GM19099 (cell line): ENCODE measurements around the gene BLOC1S6.

ENCODE experiments used
- POLR2A ChIP-seq: IDR thresholded peaks from 3 replicates; pipeline ENCODE4 v1.6.1; 2011; ENCODE audit warnings: low read depth; ENCODE audit not compliant: insufficient read length; ENCODE audit errors: extremely low read depth

BLOC1S6 gene, protein sequence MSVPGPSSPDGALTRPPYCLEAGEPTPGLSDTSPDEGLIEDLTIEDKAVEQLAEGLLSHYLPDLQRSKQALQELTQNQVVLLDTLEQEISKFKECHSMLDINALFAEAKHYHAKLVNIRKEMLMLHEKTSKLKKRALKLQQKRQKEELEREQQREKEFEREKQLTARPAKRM

DNA sequence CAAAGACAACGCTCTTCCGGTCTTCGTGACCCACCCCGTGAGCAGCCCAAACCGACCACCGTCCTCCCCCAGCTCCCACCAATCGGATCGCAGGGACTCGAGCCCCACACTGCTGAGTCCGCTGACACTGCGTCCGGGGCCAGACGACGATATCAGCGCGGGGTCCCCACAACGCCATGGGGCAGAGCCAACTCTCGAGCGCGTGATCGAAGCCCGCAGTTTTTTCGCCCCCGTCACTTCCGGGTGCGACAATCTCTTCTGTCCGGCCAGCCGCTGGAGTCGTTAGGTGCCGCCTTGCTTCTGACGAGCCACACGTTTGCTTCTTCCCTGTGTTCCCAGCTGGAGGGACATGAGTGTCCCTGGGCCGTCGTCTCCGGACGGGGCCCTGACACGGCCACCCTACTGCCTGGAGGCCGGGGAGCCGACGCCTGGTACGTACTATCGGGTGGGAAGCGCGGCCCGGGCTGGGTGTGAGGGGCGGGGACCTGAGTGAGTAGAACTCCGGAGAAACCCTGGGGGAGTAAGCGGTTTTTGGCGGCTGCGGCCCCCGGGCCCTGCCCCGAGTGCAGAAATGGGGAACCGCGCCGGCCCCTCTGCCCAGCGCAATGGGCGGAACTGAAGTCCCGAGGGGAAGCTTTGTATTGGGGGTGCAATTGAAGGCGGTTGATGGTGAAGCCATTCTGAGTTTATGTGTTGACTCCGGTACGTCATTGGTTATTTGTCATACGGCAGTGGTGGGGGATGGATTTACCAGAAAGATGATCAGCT is at the start of gene BLOC1S6:
Gene BLOC1S6, plus strand, starts transcription at position 285 of the 768 bp plus-strand sequence. Its CDS starts 65 bp downstream, at position 350.
- peak; percentile 95 for TF ChIP-seq POLR2A

DNA sequence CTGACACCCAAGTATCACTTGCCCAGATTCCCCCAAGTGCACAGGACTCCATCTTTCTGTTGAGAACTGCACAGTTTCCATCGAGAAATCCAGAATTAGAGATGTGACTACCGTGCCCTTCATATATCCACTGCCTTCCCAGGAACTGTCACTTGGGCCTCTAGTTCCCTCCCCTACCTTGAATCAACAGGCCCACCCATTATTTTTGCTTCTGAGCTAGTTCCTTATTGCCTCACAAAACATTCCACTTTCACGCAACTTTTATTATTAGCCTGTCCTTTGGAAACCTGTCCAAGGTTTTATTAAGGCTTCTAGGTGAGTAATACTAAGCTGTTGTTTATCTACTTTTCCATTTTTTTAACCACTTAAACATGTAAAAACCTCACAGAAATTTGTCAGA is 47.5 kb upstream of the BLOC1S6 start:
- no peak for TF ChIP-seq POLR2A

DNA sequence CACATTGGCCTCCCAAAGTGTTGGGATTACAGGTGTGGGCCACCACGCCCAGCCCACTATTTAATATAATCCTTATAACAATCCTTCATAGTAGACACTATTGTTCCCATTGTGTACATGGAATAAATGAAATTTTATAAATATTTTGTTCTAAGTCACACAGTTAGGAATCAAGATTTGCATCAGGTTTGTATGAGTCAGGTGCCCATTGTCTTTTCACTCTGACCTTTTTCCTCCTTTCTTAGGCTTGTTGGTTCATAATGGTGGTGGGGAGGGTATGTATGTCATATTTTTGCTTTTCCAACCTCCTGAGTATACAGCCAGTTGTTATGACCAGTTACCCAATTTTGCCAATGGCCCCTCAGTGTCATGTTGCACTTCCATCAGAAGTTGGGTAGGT is 46.6 kb upstream of the BLOC1S6 start:
- TF ChIP-seq POLR2A, result no peak

DNA sequence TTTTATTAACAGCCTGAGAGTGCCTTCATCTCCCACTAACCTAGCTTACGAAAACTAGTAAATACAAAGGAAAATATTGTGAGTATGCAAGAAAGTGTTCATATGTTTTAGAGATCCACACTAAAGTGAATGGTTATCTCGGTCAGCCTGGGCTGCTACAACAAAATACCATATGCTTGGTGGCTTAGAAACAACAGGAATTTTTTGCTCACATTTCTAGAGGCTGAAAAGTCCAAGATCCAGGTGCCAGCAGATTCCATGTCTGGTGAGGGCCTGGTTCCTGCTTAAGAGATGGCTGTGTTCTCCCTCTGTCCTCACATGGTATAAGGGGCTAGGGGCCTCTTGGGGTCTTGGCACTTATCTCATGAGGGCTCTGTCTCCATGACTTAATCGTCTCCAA is 44.1 kb upstream of the BLOC1S6 start:
- no peak for TF ChIP-seq POLR2A

DNA sequence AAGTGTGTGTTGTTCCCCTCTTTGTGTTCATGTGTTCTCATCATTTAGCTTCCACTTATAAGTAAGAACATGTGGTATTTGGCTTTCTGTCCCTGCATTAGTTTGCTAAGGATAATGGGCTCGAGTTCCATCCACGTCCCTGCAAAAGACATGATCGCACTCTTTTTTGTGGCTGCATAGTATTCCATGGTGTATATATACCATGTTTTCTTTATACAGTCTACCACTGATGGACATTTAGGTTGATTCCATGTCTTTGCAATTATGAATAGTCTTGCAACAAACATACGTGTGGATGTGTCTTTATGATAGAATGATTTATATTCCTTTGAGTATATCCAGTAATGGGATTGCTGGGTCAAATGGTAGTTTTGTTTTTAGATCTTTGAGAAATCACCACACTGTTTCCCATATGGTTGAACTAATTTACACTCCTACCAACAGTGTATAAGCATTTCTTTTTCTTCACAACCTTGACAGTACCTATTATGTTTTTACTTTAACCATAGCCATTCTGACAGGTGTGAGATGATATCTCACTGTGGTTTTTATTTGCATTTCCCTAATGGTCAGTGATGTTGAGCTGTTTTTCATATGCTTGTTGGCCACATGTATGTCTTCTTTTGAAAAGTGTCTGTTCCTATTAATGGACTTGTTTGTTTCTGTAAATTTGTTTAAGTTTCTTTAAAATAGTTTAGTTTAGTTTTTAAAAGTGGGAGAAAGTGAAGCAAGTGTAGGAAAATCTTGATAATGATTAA is 42.7 kb upstream of the BLOC1S6 start:
- no peak for TF ChIP-seq POLR2A

DNA sequence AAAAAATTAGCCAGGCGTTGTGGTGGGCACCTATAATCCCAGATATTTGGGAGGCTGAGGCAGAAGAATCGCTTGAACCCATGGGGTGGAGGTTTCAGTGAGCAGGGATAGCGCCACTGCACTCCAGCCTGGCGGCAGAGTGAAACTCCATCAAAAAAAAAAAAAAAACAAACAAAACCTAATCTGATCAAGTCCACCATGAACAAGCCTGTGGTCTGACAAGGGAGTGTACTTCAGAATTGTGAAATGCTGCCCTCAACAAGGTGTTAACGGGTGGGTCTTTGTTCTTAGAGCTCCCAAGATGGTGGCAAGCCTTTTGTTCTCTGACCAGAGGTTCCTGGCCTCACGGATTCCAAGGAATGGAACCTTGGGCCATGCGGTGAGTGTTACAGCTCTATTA is 40.4 kb upstream of the BLOC1S6 start:
- no peak for TF ChIP-seq POLR2A

DNA sequence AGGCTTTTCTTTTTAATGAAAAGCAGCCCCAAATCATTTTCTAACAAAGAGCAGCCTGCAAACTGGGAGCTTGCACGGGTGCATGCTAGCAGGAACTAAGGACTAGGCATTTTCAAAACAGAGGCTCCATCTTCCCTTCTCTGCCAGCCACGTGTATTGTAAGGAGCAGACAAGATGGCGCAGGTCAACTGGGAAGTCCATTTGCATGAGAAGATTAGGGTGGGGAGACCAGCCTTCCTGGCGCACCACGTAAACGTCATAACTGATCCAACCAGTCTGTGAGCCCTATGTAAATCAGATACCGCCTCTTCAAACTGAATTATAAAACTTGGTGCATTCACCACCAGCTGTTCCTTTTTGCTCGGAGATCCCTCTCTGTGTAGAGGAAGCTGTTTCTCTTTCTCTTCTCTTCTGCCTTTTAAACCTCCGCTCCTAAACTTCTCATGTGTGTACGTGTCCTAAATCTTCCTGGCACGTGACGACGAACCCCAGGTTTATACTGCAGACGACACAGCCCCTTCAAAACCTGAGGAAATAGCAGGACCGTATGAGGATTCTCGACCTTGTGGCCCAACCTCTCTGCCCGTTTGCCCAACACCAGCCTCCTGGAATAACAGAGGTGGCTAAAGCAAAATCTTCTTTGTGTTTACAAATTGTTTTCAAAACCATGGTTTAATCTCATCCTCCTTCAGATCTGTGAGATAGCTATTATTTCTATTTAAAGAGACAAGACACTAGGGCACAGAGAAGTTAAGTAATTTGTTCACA is 38.2 kb upstream of the BLOC1S6 start:
- no peak for TF ChIP-seq POLR2A

DNA sequence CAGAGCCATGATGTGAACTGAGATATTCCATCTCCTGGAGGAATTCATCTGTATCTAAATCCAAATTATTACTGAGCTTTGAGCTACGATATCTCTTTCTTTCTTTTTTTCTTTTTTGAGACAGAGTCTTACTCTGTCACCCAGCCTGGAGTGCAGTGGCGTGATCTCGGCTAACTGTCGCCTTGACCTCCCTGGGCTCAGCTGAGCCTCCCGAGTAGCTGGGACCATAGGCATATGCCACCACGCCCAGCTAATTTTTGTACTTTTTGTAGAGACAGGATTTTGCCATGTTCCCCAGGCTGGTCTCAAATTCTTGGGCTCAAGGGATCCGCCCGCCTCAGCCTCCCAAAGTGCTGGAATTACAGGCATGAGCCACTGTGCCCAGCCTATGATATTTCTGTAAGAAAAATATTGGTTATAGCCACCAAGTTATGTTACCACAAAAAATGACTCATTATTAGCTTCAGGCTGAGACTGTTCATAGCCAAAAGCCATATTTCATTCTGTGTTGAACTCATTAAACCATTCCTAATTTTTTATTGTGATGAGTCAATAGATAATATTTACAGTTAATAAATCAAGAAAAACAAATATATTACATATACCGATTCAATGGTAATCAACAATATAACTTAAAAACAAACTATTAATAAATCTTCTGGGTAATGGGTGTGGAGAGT is 37.5 kb upstream of the BLOC1S6 start:
- TF ChIP-seq POLR2A, result no peak

DNA sequence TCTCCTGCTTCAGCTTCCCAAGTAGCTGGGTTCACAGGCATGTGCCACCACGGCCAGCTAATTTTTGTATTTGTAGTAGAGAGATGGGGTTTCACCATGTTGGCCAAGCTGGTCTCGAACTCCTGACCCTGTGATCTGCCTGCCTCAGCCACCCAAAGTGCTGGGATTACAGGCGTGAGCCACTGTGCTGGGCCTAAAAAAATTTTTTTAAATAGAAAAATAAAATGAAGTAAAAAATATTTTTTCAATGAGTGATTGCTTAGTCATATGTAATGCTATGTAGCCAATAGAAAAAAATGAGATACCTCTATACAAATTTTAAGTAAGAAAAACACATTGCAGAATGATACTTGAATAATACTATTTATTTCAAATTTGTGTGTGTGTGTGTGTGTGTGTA is 36.7 kb upstream of the BLOC1S6 start:
- no peak for TF ChIP-seq POLR2A

DNA sequence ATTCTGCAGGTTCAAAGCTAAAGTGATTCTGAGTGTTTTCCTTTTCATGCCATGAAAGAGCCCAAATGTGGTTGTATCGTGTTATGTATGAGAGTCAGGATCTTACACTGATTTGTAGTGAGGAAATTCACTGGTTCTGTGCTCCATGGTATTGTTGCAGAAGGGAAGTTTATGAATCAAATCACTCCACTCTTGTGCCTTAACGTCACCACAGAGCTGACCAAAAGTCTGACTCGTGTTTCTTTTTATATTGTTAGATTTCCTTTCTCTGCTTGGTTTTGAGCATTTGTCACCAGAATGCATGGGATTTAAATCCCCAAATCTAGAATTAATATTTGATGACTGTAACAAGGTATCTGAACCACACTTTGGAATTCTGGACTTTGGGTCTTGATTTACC is 35.5 kb upstream of the BLOC1S6 start:
- TF ChIP-seq POLR2A, result no peak

DNA sequence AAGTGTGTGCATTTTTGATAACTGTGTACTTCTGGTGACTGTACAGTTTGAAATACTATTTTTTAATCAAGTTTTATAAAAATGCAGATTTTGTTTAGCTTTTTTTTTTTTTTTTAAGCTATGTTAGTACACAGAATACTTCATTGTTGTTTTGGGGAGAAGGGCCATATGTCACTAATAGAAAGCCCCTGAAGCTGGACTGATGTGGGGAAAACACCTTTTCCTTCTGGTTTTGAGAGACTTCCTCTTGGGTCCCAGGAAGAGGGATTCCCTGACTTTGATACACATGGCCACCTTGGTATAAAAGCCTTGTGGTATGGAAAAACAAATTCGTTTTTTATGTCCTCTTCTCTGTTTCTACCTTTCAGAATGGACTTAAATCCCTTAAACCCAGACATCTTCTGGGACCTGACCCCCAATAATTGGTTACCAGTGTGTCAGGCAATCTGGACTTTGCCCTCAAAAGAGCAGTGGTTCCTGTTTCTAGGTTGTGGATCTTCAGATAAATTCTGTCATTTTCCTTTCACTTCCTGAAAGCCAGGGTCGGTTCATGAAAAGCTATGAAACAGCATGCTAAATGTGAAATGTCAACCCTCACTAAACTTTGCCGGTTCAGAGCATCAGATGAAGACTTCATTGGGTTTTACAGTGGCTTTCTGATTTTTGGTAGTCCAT is 31.1 kb upstream of the BLOC1S6 start:
- no peak for TF ChIP-seq POLR2A

DNA sequence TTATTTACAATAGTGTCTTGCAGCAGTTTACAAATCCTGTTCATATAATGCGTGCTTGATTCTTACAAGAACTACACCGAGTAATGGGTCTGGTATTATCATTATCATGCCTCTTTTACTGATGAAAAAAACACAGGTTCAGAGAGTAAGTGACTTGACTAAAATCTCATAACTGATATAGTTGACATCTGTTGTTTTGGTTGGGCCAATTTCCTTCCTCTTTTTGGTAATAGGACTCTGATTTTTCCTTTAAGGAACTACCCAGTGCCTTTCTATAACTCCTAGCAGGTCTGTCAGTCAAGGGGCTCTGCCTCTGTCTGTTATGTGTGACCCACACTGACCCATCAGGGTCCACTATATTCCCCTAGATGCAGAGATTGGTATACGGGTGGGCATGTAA is 14.6 kb upstream of the BLOC1S6 start:
- no peak for TF ChIP-seq POLR2A

DNA sequence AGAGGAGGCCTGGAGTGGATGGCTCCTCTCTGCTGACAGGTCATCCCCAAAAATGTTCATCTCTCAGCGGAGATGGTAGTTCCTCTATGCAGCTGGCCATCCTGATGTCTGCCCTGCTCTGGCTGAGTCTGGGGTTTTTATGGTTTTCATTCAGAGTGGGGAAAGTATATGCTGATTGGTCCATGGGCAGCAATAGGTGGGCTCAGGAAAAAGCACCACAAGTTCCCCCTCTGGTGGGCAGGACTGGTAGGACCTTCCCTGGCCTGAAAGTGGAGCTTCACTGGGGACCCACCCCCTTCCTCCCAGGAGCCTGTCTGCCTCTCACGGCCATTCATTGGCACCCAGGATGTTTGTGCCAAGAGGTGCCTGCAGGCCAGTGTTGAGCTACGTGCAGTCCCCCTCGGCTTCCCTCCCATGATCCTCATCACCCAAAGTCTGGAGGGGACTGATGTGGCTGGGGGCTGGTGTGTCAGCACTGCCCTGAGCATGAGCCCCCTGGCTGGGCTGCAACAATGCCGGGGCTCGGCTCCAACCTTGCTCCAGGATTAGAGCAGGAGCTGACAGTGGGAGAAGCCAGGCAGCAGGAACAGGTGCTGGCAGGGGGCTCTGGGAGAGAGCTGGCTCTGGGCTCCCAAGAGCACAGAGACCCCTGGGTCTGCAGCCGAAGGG is 13.1 kb upstream of the BLOC1S6 start:
- no peak for TF ChIP-seq POLR2A

DNA sequence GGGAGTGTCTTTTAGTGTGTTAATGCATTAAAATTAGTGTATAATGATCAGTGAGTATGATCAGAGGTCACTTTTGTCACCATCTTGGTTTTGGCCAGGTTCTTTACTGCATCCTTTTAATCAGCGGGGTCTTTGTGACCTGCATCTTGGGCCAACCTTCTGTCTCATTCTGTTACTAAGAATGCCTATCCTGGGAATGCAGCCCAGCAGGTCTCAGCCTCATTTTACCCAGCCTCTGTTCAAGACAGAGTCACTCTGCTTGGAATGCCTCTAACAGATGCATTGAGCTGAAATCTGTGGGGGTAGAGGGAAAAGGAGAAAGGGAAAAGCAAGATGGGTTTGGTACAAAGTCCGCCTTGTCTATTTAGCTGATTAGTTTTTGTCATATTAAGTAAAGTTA is 5.3 kb upstream of the BLOC1S6 start:
- no peak for TF ChIP-seq POLR2A
